Heart left ventricle (tissue), 13 donors: Measurements from ENCODE around the gene GART.

Experiments
- POLR2A ChIP-seq, 2 donors: fragments of 450-650 bp; IDR thresholded peaks; one replicate each; pipeline ENCODE4 v1.6.1; 2017; ENCODE audit warnings: antibody characterized with exemption in 2 of 2, mild to moderate bottlenecking in 2 of 2, moderate library complexity in 2 of 2
- TF ChIP-seq, protein P1 (sequence below), 12 donors: fragments of 200-600 bp; sonication (generic) in 4 of 12; IDR thresholded peaks; one replicate each; pipeline versions ENCODE4 v1.5.0 to v1.8.0; 2018 to 2022; ENCODE audit warnings: antibody characterized with exemption in 12 of 12, mild to moderate bottlenecking in 5 of 12
- donor health status: ischemic (EF 13 %, LVEDD 7.1; RV severe dilation, severe dysfunction).
- donor health status: DM: no; HTN: yes; CAD: no.
- donor health status: DM: no; HTN: no; CAD: no.
- donor health status: ischemic (EF 25% LVEDD 6.9; RV normal size, moderate dysfunction).
- donor health status: ischemic (EF 25% LVEDD 5.7; RV mildly dilated, moderate dysfunction).
- donor health status: ischemic (EF 35%, LVEDD 5.7; RV mildly dilated, moderate dysfunction).
- donor health status: nonischemic (EF 11% LVEDD 7.7; RV severe dilation, severe dysfunction).
- donor health status: DM: yes; HTN: yes; CAD: no.
- donor health status: PGD.
- donor health status: ischemic (EF 29% LVEDD 5.4; RV normal size, mild dysfunction).
- donor health status: nonischemic (EF 23%, LVEDD 6.1; RV moderate dilation, normal function).

DNA sequence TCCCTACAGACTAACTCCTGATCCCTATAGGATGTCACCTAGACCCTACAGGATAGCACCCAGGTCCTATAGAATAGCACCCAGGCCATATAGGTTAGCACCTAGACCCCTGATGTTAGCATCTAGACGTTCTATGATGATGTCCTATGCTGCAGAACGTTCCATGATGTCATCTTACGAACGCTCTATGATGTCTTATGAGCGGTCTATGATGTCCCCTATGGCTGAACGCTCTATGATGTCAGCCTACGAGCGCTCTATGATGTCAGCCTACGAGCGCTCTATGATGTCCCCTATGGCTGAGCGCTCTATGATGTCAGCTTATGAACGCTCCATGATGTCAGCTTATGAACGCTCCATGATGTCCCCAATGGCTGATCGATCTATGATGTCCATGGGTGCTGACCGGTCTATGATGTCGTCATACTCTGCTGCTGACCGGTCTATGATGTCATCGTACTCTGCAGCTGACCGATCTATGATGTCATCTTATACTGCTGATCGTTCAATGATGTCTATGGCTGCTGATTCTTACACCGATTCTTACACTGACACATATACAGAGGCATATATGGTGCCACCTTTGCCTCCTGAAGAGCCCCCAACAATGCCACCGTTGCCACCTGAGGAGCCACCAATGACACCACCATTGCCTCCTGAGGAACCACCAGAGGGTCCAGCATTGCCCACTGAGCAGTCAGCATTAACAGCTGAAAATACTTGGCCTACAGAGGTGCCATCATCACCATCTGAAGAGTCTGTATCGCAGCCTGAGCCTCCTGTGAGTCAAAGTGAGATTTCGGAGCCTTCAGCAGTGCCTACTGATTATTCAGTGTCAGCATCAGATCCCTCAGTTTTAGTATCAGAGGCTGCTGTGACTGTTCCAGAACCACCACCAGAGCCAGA lies 10.4 kb upstream of the GART start:
- TF ChIP-seq, protein P1, sequence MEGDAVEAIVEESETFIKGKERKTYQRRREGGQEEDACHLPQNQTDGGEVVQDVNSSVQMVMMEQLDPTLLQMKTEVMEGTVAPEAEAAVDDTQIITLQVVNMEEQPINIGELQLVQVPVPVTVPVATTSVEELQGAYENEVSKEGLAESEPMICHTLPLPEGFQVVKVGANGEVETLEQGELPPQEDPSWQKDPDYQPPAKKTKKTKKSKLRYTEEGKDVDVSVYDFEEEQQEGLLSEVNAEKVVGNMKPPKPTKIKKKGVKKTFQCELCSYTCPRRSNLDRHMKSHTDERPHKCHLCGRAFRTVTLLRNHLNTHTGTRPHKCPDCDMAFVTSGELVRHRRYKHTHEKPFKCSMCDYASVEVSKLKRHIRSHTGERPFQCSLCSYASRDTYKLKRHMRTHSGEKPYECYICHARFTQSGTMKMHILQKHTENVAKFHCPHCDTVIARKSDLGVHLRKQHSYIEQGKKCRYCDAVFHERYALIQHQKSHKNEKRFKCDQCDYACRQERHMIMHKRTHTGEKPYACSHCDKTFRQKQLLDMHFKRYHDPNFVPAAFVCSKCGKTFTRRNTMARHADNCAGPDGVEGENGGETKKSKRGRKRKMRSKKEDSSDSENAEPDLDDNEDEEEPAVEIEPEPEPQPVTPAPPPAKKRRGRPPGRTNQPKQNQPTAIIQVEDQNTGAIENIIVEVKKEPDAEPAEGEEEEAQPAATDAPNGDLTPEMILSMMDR (IDR thresholded peaks at IDR 0.05): no peak
- no peak for TF ChIP-seq POLR2A (IDR thresholded peaks at IDR 0.05)
